Neural crest cell (in vitro differentiated cells): ENCODE results near the gene LIN52. TPM values are rescaled to one million over a fixed set of nuclear protein-coding genes. Genes with fewer than 3 reads are reported as not detected.

ENCODE experiments used
- DNase-seq: peaks from one replicate; pipeline ENCODE4 v3.0.0; 2021; ENCODE audit warnings: low read depth, mixed read lengths, low spot score
- H3K27ac Mint-ChIP-seq: one replicate; pipeline ENCODE4 v1.8.0; 2021; ENCODE audit warnings: mild to moderate bottlenecking, mixed read lengths; ENCODE audit not compliant: unreplicated experiment
- H3K27me3 Mint-ChIP-seq: 2 replicates; pipeline ENCODE4 v1.8.0; 2021; ENCODE audit warnings: low read depth, mild to moderate bottlenecking, mixed read lengths
- H3K36me3 Mint-ChIP-seq: 2 replicates; pipeline ENCODE4 v1.8.0; 2021; ENCODE audit warnings: low read depth, mild to moderate bottlenecking, mixed read lengths
- H3K4me1 Mint-ChIP-seq: 2 replicates; pipeline ENCODE4 v1.8.0; 2021; ENCODE audit warnings: mixed read lengths
- H3K4me3 Mint-ChIP-seq: one replicate; pipeline ENCODE4 v1.8.0; 2021; ENCODE audit warnings: mild to moderate bottlenecking, mixed read lengths
- H3K9me3 Mint-ChIP-seq: 2 replicates; pipeline ENCODE4 v1.8.0; 2021; ENCODE audit warnings: mixed read lengths
- CTCF ChIP-seq: fragments of 200-600 bp; sonication (generic); conservative IDR thresholded peaks from 2 replicates; pipeline ENCODE4 v1.5.0; 2021; ENCODE audit warnings: antibody characterized with exemption, mild to moderate bottlenecking
- long read RNA-seq: library from polyadenylated mRNA; unstranded; transcript quantifications from one replicate; pipeline ENCODE4 v2.0.0, GENCODE V29; 2020
- total RNA-seq: library from RNA; stranded (reverse); gene quantifications from 2 replicates; pipeline ENCODE4 v1.2.1, GENCODE V29; 2021

LIN52 gene, protein sequence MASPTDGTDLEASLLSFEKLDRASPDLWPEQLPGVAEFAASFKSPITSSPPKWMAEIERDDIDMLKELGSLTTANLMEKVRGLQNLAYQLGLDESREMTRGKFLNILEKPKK
- total RNA-seq: 22.3 and 22.4 TPM in 2 replicates
- long read RNA-seq, transcript LIN52-205 (6 exons, 2,776 nt): major isoform, 99 of 148 reads
- long read RNA-seq, partial matches to known transcripts: 13 of 148 reads
- long read RNA-seq, other reads (novel, unspliced or antisense): 35 of 148 reads

DNA sequence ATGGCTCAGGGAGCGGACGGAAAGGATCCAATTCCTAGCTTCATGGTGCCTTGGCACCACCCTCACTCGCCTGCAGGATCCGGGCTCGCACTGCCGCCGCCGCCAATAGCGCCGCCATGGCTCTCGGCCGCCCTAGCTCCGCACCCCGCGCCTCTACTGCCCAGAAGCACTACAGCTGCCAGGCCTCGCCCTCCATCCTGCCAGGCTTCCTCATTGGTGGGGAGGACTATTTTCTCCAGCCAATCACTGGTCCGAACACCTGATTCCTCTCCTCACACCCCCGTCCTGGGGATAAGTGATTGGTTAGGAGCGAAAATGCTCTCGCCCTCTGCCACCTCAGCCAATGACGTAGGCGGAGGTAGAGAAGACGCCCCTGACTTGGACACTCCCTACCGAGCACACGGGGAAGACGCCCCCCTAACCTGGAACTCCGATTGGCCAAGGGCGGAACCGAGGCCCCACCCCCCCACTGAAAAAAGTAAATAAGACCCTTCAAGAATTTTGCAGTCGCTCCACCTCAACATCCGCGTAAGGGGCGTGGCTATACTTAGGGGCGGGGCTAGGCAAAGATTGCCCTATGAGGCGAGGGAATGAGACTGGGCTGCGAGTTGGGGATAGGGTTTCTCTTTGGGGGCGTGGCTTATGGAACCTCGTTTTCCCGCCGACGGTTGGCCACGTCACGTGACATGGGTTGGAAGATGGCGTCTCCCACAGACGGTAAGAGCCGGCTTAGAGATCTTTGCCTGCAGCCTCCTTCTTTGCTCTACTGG lies at the start of gene LIN52, which contains the start of gene ALDH6A1:
Gene LIN52, plus strand, starts transcription at position 680 of the 770 bp plus-strand sequence. Its CDS starts 19 bp downstream, at position 699.
Gene ALDH6A1, minus strand, starts transcription at position 177 of the 770 bp plus-strand sequence. Its CDS starts 59 bp downstream, at position 118.
- no peaks in the 10 kb centered on the region for H3K9me3 Mint-ChIP-seq
- peak within 1 kb of the TSS; percentile 100 for H3K27ac Mint-ChIP-seq
- peak; percentile 99 for DNase-seq
- H3K4me1 Mint-ChIP-seq: peaks cover 32% of the 10 kb centered on the region
- H3K4me3 Mint-ChIP-seq: peak within 1 kb of the TSS; percentile 99
- TF ChIP-seq CTCF: no peak
- H3K36me3 Mint-ChIP-seq: no peaks in the 10 kb centered on the region
- H3K27me3 Mint-ChIP-seq: no peaks in the 10 kb centered on the region

- H3K36me3 Mint-ChIP-seq: no peaks in the 10 kb centered on the region
- no peak for DNase-seq
- H3K4me1 Mint-ChIP-seq: no peaks in the 10 kb centered on the region
- H3K27ac Mint-ChIP-seq: no peak overlapping the region
- no peaks in the 10 kb centered on the region for H3K9me3 Mint-ChIP-seq
- TF ChIP-seq CTCF: no peak
- no peak overlapping the region for H3K4me3 Mint-ChIP-seq
- H3K27me3 Mint-ChIP-seq: no peaks in the 10 kb centered on the region
Measured at GRCh38 chr14:74035556-74035955, 49.2 kb upstream of the LIN52 start.

DNA sequence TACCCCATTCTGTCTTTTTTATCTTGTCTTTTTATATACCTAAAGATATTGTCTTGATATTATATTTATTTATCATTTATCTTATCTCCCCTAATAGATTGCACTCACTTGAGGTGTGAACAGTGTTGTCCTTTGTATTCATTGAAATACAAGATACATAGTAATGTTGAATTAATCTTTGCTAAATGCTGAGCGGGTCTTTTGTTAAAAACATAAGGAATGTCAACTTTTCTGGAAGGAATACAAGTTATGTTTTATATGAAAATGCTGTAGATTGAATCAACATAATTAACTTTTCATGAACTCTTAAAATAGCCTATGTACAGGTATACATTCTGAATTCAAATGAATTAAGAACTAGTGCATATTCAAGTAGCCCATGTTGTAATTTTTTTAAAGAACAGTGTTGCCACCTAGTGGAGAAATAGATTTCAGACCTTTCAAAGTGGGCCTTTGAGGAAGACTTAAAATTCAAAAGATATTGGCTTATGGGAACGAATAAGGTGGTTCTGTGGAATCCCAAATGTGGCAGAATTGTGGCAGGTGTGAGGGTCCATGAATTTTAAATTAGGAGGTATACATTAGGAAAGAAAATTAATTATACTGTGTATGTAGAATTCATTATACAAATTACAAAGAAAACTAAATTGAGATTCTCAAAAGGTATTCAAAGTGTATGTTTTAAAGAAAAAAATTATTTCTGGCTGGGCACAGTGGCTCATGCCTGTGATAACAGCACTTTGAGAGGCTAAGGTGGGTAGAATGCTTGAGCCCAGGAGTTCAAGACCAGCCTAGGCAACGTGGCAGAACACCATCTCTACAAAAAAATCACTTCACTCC lies 46.5 kb upstream of the LIN52 start:
- Mint-ChIP-seq H3K4me3 (no peak overlapping the region), H3K9me3 (no peaks in the 10 kb centered on the region), H3K27me3 (no peaks in the 10 kb centered on the region), H3K27ac (no peak overlapping the region), H3K36me3 (no peaks in the 10 kb centered on the region), H3K4me1 (no peaks in the 10 kb centered on the region)
- peak; percentile 85 for TF ChIP-seq CTCF
- DNase-seq: no peak

GRCh38 chr14:74042296-74042695 lies 42.5 kb upstream of the LIN52 start:
- no peaks in the 10 kb centered on the region for H3K9me3 Mint-ChIP-seq
- H3K27ac Mint-ChIP-seq: no peak overlapping the region
- no peaks in the 10 kb centered on the region for H3K27me3 Mint-ChIP-seq
- H3K4me3 Mint-ChIP-seq: no peak overlapping the region
- DNase-seq: no peak
- no peak for TF ChIP-seq CTCF
- H3K4me1 Mint-ChIP-seq: no peaks in the 10 kb centered on the region
- no peaks in the 10 kb centered on the region for H3K36me3 Mint-ChIP-seq

- no peak for DNase-seq
- Mint-ChIP-seq H3K4me1 (no peaks in the 10 kb centered on the region), H3K9me3 (no peaks in the 10 kb centered on the region), H3K36me3 (no peaks in the 10 kb centered on the region), H3K27me3 (no peaks in the 10 kb centered on the region), H3K27ac (no peak overlapping the region), H3K4me3 (no peak overlapping the region)
- no peak for TF ChIP-seq CTCF
Measured at GRCh38 chr14:74045522-74045921, 39.2 kb upstream of the LIN52 start.
